GM19467 (cell line): ENCODE measurements around the gene CTDNEP1.

ENCODE experiments used
- ATAC-seq: cut with Tn5 transposase; IDR thresholded peaks from one replicate; pipeline ENCODE4 v1.9.1; 2021; ENCODE audit warnings: mild to moderate bottlenecking, moderate library complexity; ENCODE audit not compliant: unreplicated experiment

The CTDNEP1 gene

DNA sequence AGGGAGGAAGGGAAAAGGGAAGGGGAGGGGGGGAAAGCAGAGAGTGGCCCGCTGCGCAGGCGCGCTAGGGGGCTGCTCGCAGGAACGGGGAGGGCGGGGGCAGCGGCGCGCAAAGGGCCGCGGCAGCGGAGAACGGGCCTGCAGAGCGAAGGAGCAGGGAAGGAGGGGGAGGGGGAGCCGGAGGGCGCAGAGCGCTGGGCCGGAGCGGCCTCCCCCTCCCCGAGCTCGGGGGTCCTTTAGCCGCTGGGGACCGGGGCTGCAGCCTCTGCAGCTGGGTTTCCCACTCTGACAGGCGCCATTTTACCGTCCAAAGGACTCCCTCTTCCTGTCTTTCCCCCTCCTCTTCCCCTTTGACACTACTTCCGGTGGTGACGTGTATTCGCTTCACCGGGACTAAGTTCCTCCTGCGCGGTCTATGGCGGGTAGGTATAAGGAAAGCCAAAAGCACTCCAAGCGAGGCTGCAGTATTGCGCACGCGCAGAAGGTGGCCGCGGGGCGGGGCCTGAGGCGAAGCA, at the start of gene CTDNEP1:
Gene CTDNEP1 (minus strand): TSS at position 74 of the 515 bp plus-strand sequence. CDS start 438 bp downstream, outside the sequence.
- ATAC-seq, result peak; percentile 81

DNA sequence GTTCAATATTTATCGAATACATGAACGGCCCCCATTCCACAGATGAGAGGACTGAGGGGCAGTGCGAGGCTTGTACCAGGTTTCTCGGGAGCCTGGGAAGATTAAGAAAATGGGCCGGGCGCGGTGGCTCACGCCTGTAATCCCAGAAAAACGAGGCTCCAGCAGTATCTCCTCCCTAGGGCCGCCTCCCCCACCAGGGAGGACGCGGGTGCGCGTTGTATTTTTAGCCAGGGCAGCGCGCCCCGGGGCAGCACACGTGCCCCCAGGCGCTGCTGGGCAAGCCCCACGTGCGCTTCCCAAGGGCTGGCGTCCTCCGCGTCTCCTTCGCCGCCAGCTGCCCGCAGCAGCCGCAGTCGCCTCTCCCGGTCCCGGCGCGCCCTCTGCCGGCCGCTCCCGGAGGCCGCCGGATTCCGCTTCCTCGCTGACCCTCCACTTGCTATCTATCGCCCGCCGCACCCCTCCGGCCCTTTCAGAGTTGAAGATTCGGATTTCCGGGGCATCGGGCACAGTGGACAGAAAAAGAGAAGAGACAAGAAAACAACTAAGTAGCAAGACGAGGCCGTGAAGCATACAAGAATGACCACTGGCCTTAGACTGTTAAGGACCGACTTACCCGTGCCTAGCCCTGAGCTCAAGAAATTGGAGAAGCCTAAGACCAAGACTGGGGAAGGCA, 44.8 kb upstream of the CTDNEP1 start:
- no peak for ATAC-seq

DNA sequence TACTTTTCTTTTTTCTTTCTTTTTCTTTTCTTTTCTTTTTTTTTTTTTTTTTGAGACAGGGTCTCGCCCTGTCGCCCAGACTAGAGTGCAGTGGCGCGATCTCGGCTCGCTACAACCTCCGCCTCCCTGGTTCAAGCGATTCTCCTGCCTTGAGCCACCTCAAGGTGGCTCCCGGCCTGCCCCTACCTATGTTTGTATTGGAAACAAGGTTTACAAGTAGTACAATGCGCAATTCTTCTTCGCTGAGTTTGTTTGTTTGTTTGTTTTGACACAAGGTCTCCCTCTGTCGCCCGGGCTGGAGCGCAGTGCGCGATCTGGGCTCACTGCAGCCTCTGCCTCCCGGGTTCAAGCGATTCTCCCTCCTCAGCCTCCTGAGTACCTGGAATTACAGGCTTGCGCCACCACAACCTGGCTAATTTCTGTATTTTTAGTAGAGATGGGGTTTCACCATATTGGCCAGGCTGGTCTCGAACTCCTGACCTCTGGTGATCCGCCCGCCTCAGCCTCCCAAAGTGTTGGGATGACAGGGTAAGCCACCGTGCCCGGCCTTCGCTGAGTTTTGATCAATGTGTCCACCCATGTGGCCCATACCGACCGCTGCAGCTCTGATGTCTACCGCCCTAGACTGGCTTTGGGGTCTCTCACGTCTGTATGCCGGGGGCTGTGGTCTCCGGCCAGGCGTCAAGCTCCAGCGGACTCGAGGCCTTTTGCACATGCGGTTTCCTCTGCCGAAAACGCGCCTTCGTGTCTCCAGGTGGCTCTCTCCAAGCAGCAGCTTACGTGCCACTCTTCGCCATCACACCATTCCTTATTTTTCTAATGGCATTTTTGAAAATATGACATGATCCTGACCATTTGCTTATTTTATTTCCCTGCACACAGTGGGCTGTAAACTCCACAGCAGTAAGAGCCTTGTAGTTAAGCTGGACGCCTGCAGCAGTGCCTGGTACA, 44.0 kb upstream of the CTDNEP1 start:
- ATAC-seq, result no peak

DNA sequence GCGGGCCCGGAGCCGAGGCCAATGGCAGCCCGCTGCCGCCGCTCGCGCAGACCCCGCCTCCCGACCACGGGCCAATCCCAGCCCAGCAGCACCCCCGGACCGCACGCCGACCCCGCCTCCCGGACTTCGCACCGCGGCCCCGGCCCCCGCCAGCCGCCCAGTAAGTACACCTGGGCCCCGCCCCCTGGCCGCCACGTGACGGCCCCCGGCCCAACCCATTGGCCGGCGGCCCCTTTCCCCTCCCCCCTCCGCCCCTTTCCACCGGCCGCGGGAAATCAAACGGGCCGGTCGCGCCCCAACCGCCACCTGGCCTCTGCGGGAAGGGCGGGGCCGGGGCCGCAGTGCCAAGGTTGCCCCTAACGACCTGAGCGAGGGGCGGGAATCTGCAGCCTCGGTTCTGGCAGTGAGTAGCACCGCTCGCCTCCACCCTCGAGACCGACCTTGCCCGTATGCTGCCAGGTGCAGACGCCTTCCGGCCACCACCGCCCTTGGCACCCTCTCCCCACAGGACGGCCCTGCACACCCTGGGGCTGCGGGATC, 43.1 kb upstream of the CTDNEP1 start, which contains the start of gene YBX2:
Gene YBX2 (minus strand): TSS at position 26 of the 540 bp plus-strand sequence. CDS start 139 bp downstream, outside the sequence.
- no peak for ATAC-seq

DNA sequence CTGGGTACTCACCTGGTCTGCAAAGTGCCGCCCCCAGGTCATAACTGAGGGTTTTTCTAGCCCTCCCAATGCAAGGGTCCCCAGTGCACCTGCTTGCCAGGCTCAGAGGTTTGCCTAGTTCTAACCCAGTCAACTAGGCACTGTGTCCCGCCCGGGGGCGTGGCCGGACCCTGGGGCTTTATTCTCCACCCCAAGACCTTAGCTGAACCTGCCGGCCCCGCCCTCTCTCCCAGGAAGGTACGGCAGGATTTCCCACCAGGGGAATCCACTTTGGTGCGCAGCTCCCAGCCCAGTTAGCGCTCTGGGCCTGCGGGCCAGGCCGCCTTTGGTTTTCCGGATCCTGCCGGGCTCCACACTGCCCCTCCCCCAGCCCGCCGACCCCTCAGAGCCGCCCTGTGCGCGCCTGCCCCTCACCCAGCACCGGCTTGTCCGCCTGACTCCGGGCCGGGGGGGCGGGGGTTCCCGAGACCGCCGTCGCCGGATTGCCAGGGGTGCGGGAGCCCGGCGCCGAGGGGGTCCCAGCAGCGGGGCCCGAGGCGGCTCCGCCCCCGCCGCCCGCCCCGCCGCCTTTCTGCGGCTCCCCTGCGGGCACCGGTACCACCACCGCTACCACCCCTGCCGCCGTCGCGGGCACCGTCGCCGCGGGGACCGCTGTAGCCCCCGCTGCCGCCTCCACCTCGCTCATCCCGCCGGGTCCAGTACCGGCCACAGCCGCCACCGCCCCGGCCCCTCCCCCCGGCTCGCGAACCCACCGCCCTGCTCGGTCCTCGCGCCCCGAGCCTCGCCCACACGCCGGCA, 42.5 kb upstream of the CTDNEP1 start:
- ATAC-seq, result no peak

DNA sequence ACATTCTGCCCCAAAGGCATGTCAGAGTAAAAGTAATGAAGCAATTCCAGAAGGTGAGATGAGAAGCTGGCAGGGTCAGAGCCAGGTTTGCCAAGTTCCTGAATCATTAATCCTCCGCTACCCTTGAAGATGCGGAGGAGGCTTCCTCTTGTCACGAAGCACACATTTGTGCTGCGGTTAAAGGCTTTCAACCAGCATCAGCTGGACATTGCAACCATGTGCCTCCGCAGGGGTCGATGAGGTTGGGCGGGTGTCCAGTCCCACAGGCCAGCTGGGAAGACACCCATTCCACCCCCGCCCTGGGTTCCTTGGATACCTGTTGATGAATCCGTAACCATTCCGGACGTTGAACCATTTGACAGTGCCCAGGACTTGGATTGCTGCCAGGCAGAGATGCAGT, 41.6 kb upstream of the CTDNEP1 start:
- no peak for ATAC-seq

DNA sequence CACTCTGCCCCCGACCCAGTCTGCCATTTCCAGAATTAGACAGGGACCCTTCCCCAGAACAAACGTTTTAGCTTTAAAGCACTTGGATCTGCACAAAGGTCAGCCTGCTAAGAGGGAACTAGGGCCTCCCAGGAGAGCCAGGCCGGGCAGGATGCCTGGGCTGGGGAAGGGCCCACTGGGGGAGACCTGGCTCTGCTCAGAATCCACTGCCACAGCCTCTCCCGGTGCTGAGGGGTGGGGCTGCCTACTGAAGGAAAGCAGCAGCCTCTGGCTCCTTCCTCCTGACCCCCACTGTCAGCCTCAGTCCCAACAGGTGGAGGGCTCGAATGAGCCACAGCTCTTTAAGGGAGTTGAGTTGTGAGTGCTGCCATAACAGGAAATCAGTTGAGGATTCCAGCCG, 41.2 kb upstream of the CTDNEP1 start:
- no peak for ATAC-seq

DNA sequence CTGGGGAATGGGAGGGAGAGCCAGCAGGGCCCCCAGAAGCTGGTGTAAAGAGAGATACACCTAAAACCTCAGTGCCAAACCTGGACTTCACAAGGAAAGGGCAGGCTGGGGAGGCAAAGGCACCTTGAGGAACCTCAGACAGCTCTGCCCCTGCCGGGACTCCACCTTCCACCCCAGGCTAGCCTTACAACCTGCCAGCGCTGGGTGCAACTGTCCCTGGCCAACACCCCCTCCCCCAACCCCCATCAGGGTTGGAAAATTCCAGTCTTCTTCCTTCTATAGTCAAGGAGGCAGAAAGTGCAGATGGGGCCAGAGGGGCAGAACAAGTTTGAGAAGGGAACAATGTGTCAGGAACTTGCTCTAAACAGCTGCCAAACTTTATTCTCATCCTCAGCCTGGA, 40.7 kb upstream of the CTDNEP1 start:
- no peak for ATAC-seq

DNA sequence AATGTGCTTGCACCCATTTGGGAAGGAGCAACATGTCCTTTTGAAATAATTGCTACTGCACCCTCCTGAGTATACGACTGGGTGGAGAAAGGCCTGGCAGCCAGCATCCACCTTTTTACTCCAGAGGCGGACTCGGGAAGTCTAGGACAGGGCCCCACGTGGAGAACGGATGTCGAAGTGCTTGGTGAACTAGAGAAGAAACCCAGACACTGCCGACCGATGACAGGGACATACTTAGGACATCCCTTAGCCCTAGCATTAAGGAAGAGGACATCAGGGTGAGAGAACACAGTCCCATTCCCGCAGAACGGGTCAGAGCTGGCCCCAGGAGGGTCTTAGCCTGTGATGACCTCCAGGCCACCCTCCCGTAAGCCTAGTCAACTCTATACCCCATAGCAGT, 39.2 kb upstream of the CTDNEP1 start:
- ATAC-seq, result no peak

DNA sequence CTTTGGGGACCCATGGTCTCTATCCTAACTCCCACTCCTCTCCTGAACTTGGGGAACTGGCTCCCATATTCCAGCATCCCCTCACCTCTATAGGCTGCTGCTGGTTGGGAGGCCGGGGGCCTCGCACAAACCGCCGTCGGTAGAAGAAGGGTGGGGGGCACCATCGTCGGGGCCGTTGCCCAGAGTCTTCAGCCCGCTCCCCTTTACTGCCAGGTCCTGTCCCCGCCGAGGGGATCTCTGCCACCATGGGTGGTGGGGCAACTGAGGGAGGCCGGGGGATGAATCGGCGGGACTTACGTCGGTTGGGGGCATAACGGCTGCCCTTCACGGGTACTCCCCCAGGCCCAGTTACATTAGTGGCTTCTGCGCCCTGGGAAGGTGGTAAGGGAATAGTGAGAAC, 38.6 kb upstream of the CTDNEP1 start:
- no peak for ATAC-seq

DNA sequence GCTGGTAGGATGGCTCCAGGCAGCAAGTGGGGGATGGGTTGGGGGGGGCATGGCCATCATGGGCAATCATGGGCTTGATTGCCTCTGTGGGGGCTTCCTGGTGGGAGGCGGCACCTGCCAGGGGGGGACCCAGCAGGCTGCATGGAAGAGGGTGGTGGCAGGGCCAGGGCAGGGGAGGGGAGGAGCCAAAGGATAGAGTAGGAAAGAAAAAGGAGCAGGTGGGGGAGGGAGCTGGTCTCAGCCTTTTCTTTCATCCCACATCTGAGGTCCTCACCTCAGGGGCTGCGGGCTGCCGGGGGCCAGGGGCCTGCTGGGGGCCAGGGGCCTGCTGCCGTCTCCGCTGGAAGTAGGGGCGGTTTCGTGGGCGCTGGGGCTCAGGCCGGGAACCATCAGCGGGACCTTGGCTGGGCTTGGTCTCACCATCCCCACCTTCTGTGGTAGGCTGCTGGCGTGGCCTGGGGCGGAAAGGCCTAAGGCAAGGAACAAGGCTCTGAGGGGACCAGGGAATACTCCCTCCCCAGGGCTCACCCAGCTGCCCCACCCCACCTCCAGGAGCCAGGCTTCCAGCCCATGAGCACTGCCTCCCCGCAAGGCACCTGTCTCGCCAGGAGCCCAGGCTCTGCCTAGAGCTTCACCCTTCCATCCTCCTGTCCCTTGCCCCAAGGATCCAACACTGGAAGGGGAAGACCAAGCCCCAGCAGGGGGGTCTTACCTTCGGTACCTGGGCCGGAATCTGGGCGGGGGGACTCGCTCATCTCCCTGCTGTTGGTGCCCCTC, 37.9 kb upstream of the CTDNEP1 start:
- ATAC-seq, result no peak

DNA sequence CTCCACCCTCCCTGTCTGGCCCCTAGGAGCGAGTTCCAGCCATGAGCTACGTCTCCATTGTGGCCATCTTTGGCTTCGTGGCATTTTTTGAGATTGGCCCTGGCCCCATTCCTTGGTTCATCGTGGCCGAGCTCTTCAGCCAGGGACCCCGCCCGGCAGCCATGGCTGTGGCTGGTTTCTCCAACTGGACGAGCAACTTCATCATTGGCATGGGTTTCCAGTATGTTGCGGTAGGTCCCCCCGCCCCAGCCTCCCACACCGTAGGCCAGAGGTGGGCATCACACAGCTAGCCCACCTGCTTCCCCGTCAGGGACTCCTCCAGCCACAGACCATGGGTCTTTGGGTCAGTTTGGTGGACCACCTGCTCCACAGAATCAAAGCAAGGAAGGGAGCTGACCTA, 34.1 kb upstream of the CTDNEP1 start:
- no peak for ATAC-seq

DNA sequence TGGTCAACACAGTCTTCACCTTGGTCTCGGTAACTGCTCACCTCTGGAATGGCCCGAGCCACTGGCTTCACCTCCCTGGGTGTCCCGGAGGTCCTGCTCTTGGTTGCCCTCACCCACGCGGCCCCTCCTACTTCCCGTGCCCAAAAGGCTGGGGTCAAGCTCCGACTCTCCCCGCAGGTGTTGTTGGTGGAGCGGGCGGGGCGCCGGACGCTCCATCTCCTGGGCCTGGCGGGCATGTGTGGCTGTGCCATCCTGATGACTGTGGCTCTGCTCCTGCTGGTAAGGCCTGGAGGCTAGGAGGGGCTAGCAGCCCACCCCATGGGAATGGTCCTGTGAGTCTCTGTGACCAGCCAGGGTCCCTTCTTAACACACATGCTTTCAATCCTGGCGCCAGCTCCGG, 33.4 kb upstream of the CTDNEP1 start:
- no peak for ATAC-seq

DNA sequence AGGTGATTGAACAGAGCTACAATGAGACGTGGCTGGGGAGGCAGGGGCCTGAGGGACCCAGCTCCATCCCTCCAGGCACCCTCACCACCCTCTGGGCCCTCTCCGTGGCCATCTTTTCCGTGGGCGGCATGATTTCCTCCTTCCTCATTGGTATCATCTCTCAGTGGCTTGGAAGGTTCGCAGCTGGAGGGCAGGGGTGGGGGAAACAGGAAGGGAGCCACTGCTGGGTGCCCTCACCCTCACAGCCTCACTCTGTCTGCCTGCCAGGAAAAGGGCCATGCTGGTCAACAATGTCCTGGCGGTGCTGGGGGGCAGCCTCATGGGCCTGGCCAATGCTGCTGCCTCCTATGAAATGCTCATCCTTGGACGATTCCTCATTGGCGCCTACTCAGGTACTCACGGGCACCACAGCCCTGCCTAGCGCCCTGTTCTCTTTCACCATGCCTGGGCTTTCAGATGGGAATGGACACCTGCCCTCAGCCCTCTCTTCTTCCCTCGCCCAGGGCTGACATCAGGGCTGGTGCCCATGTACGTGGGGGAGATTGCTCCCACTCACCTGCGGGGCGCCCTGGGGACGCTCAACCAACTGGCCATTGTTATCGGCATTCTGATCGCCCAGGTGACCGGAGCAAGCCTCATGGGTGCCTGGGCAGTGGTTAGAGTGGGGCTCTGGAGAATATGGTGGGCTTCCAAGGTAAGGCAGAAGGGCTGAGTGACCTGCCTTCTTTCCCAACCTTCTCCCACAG, 32.1 kb upstream of the CTDNEP1 start:
- no peak for ATAC-seq

DNA sequence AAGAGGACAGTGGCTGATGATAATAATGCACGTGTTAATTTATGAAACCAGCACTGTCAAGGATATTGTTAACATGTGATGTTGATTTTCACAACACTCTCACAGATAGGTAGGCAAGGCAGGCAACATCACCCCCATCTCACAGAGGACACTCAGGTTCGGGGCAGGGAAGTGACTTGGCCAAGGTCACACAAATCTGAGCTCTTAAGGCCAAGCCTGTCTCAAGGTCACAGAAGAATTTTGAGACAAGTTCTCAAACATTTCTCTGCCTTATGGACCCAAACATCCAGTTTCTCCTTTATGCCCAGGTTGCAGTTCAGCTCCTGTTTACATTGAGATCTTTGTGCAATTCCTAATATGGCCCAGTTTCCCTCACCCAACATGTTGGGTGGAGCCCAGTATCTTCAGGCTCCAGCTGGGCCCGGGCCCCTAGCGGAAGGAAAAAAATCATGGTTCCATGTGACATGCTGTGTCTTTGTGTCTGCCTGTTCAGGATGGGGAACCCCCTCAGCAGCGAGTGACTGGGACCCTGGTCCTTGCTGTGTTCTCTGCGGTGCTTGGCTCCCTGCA, 31.3 kb upstream of the CTDNEP1 start:
- ATAC-seq, result no peak

DNA sequence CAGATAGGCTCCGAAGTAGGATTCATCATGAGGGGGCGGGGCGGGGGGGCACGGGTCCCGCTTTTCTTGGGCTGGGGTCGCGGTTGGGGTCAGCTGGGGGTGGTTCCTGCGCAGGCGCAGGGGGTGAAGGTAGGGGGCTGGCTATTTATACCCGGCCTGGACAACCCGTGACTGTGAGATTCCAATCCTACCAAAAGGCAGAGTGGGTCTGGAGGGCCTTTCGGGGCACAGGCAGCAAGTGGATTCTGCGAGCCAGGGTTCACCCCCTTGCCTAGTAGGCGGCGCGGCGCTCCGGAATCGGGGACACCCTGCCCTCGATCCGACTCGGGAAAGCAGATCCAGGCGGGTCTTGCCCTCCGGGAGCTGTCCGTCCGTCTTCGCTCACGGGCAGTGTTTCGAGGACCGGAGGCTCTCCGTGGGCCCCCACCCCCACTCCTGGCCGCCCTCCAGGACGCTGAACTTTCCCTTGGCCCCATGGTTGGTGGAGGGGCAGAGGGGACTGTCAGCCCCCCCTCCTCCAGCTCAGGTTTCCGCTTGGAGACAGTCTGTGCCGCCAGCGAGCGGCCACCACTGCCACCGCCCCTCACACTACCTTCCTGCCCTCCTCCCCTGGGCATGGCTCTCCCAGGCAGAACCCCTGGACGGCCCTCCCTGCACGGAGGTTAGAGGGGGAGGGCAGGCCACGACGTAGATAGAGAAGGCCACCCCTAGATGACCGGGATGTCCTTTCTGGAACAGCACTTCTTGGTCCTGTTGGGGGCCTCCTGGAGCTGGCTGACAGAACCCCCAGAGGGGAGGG, 30.6 kb upstream of the CTDNEP1 start:
- ATAC-seq, result no peak

DNA sequence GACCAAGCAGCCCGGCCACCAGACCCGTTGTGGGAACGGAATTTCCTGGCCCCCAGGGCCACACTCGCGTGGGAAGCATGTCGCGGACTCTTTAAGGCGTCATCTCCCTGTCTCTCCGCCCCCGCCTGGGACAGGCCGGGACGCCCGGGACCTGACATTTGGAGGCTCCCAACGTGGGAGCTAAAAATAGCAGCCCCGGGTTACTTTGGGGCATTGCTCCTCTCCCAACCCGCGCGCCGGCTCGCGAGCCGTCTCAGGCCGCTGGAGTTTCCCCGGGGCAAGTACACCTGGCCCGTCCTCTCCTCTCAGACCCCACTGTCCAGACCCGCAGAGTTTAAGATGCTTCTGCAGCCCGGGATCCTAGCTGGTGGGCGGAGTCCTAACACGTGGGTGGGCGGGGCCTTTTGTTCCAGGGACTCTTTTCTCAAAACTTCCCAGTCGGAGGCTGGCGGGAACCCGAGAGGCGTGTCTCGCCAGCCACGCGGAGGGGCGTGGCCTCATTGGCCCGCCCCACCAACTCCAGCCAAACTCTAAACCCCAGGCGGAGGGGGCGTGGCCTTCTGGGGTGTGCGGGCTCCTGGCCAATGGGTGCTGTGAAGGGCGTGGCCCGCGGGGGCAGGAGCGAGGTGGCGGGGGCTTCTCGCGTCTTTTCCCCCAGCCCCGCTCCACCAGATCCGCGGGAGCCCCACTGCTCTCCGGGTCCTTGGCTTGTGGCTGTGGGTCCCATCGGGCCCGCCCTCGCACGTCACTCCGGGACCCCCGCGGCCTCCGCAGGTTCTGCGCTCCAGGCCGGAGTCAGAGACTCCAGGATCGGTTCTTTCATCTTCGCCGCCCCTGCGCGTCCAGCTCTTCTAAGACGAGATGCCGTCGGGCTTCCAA, 29.8 kb upstream of the CTDNEP1 start, which contains the start of gene SLC2A4:
Gene SLC2A4 (plus strand): TSS at position 645 of the 879 bp plus-strand sequence. CDS start 217 bp downstream, at position 862.
- no peak for ATAC-seq
